ENCODE data around the gene CSAD. TPM values are rescaled to one million over a fixed set of nuclear protein-coding genes. Genes with fewer than 3 reads are reported as not detected.

CSAD gene
- total RNA-seq, 6 donors from 2014 or later, result 19.8 to 164 (median 28.6) TPM

DNA sequence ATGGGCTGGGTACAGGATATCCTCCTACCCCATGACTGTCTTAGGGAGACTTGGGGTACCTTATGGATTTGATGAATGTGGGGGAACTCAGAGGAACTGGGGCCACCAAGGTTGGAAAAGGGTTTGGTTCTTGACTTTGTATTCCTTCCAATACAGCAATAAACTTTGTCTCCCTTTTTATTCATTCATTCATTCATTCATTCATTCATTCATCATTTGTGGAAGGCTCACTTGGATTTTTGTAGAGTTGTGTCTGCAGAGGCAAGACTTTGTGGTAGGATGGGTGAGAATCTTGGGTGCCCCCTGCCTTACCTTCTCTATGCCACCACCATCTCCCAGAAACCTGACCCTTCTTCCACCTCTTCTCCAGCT, 56.4 kb downstream of the CSAD start:
- no peak overlapping the region for H3K4me3 ChIP-seq
- peak in 1 of 2 donors; percentile 13 for ATAC-seq (ENCODE audit: low FRiP score in 2 of 2)
- H3K27ac ChIP-seq, result no peak overlapping the region
- H3K9me3 ChIP-seq, result no peaks in the 10 kb centered on the region
- no peak for DNase-seq
- H3K27me3 ChIP-seq, result no peaks in the 10 kb centered on the region
- TF ChIP-seq POLR2AphosphoS5 (IDR thresholded peaks at IDR 0.05), result no peak
- TF ChIP-seq, protein P1, sequence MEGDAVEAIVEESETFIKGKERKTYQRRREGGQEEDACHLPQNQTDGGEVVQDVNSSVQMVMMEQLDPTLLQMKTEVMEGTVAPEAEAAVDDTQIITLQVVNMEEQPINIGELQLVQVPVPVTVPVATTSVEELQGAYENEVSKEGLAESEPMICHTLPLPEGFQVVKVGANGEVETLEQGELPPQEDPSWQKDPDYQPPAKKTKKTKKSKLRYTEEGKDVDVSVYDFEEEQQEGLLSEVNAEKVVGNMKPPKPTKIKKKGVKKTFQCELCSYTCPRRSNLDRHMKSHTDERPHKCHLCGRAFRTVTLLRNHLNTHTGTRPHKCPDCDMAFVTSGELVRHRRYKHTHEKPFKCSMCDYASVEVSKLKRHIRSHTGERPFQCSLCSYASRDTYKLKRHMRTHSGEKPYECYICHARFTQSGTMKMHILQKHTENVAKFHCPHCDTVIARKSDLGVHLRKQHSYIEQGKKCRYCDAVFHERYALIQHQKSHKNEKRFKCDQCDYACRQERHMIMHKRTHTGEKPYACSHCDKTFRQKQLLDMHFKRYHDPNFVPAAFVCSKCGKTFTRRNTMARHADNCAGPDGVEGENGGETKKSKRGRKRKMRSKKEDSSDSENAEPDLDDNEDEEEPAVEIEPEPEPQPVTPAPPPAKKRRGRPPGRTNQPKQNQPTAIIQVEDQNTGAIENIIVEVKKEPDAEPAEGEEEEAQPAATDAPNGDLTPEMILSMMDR (IDR thresholded peaks at IDR 0.05), result no peak
- TF ChIP-seq EP300 (IDR thresholded peaks at IDR 0.05), result no peak
- no peak for TF ChIP-seq POLR2A (IDR thresholded peaks at IDR 0.05)
- H3K4me1 ChIP-seq, result no peaks in the 10 kb centered on the region
- no peaks in the 10 kb centered on the region for H3K36me3 ChIP-seq

DNA sequence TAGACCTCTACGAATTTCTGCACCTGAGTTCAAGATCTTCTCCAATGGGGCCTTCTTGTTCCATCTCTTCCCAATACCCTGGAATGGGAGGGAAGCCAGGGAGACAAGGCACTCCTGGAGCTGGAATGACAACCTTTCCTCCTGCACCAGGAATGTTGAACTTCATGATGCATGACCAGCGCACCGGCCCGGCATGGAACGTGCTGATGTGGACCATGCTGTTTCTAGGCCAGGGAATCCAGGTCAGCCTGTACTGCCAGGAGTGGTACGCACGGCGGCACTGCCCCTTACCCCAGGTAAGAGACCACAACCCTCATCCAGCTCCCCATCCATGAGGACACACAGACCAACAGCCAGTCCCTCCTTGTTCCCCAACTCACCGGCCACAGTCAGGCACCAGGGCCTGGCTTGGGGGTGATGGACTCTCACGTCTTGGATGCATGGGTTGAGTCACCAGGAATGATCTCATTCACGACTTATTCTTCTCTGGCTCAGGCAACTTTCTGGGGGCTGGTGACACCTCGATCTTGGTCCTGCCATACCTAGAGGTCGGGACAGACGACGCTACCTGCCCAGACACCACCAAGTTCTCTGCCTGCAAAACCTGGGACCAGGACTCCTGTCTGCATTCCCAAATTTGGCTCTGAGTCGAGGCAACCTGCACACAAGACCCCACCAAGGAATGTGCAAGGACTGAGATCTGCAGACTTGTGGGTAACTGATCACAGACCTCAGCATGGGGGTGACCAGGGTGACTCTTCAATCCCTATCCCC, 57.0 kb downstream of the CSAD start:
- H3K27ac ChIP-seq, result no peak overlapping the region
- no peak for DNase-seq
- H3K4me3 ChIP-seq, result no peak overlapping the region
- no peaks in the 10 kb centered on the region for H3K27me3 ChIP-seq
- TF ChIP-seq POLR2A (IDR thresholded peaks at IDR 0.05) (no peak), EP300 (IDR thresholded peaks at IDR 0.05) (no peak), POLR2AphosphoS5 (IDR thresholded peaks at IDR 0.05) (no peak)
- TF ChIP-seq, protein P1 (IDR thresholded peaks at IDR 0.05), result no peak
- H3K36me3 ChIP-seq, result no peaks in the 10 kb centered on the region
- H3K9me3 ChIP-seq, result no peaks in the 10 kb centered on the region
- ATAC-seq (ENCODE audit: low FRiP score in 2 of 2), result peak in 1 of 2 donors; percentile 31
- 92 to 94% methylated on average over 12 to 16 of the region's 16 CpGs for WGBS, 2 donors
- no peaks in the 10 kb centered on the region for H3K4me1 ChIP-seq

DNA sequence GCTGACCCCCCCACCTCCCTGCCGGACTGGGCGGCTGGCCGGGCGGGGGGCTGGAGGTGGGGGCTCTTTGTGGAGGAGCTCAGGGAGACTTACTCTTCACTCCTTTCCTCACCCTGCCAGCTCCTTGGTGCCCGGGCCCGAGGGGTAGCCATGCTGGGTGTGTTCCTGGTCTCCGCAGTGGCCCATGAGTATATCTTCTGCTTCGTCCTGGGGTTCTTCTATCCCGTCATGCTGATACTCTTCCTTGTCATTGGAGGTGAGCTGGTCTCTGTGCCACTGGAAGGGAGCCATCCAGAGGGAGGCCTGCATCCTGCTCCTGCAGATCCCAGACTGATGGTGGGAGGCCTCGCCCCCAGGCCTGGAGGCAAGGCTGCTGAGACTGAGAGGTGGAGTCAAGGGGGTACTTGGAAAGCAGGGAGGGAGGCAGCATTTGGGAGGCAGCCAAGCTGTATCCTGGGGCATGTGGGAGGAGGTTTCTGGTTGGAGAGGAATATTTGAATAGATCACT, 57.7 kb downstream of the CSAD start:
- Histone ChIP-seq H3K36me3 (no peaks in the 10 kb centered on the region), H3K9me3 (no peaks in the 10 kb centered on the region), H3K27me3 (no peaks in the 10 kb centered on the region), H3K4me3 (no peak overlapping the region), H3K4me1 (no peaks in the 10 kb centered on the region), H3K27ac (no peak overlapping the region)
- ATAC-seq (ENCODE audit: low FRiP score in 2 of 2) (no peak), DNase-seq (peak in 1 of 2 donors; percentile 65)
- TF ChIP-seq POLR2AphosphoS5 (IDR thresholded peaks at IDR 0.05), result no peak
- TF ChIP-seq, protein P1 (IDR thresholded peaks at IDR 0.05), result no peak
- TF ChIP-seq POLR2A (IDR thresholded peaks at IDR 0.05), result no peak
- TF ChIP-seq EP300 (IDR thresholded peaks at IDR 0.05), result no peak
- WGBS, 2 donors, result 95 to 100% methylated on average over 4 to 10 of the region's 10 CpGs

DNA sequence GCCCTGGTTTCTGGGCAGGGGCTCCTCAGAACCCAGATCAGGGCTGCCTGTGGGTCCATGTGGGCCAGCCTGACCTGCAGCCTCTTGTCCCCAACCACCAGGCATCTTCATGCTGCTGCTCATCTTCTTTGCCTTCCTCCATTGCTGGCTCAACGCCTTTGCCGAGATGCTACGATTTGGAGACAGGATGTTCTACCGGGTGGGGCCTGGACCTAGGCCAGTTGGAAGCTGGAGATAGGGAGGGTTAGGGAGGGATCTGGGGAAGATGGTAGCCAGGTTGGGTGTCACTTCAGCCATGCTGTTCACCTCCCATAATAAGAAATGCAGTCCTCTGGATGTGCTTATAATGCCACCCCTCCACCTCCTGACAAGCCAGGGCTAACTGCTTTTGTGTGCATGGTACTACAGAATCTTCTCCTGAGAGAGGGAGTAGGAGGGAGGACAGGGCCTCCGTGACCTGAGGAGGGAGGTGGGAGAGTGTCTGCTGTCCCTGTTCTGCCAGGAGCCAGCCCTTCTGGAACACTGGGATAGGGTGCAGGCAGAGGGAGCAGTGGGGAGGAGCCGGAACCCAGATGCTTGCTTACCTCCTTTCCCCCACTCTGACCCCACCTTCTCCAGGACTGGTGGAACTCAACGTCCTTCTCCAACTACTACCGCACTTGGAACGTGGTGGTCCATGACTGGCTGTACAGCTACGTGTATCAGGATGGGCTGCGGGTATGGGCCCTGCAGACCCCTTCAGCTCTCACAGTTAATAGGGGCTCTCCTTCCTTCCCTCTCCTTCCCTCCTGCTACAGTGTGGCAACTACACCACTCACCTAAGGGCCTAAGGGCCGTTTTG, 59.8 kb downstream of the CSAD start:
- 74 to 83% methylated on average over 12 of the region's 12 CpGs for WGBS, 2 donors
- TF ChIP-seq EP300 (IDR thresholded peaks at IDR 0.05), result no peak
- no peaks in the 10 kb centered on the region for H3K9me3 ChIP-seq
- DNase-seq, result no peak
- no peak overlapping the region for H3K27ac ChIP-seq
- no peaks in the 10 kb centered on the region for H3K4me1 ChIP-seq
- no peaks in the 10 kb centered on the region for H3K36me3 ChIP-seq
- no peak overlapping the region for H3K4me3 ChIP-seq
- no peak for ATAC-seq (ENCODE audit: low FRiP score in 2 of 2)
- H3K27me3 ChIP-seq, result no peaks in the 10 kb centered on the region

DNA sequence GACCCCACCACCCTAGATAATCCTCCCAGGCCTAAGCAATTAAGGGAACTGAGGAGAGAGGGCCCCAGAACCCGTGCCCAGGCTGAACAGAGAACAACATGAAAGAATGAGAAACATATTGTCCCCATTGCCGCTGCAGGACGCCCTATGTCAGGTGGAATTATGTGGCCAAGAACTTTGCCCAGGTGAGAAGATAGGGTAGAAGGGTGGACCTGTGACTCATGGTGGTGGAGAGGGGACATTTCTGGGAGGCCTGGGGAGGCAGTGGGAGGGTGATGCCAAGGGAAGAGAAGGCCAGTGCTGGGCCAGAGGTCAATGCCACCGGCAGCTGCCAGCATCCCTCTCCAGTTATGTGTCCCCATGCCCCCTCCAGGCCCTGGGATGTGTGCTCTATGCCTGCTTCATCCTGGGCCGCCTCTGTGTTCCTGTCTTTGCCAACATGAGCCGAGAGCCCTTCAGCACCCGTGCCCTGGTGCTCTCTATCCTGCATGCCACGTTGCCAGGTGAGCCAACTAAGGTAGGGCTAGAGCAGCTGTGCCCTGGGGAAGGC, 61.9 kb downstream of the CSAD start:
- Histone ChIP-seq H3K27ac (no peak overlapping the region), H3K36me3 (no peaks in the 10 kb centered on the region), H3K4me3 (no peak overlapping the region), H3K27me3 (no peaks in the 10 kb centered on the region), H3K9me3 (no peaks in the 10 kb centered on the region), H3K4me1 (no peaks in the 10 kb centered on the region)
- DNase-seq (no peak), ATAC-seq (ENCODE audit: low FRiP score in 2 of 2) (no peak)
- TF ChIP-seq POLR2A (IDR thresholded peaks at IDR 0.05), result no peak
- TF ChIP-seq, protein P1 (IDR thresholded peaks at IDR 0.05), result no peak
- no peak for TF ChIP-seq EP300 (IDR thresholded peaks at IDR 0.05)
- 85 to 93% methylated on average over 8 of the region's 8 CpGs for WGBS, 2 donors
